ENCODE measurements around the gene PALLD.
"Not testable (repeated sequence)": the region's sequence is repeated elsewhere in the genome, so short reads cannot be mapped to it uniquely, and the experiment has no call there.

The PALLD gene

DNA sequence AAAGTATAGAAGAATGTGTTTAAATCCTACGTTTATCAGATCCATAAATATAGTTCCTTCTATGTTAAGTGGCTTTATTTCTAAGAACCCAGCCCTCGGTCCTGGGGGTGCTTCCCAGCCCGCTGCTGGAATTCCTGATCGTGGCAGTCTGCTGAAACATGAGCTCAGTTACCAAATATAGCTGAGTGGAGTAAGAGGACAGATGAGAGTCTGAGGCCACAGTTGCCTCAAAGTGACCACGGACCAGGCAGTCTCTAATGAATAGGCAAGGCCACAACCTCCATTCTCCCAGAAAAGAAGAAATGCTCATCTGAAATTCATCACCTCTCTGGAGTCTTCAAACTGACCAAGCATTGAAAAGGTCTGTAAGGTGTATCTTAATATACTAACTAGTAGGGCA lies at the start of gene PALLD:
PALLD (plus strand) TSS at position 219 of the 400 bp plus-strand sequence.
- no peak for DNase-seq (ENCODE audit: low spot score)

DNA sequence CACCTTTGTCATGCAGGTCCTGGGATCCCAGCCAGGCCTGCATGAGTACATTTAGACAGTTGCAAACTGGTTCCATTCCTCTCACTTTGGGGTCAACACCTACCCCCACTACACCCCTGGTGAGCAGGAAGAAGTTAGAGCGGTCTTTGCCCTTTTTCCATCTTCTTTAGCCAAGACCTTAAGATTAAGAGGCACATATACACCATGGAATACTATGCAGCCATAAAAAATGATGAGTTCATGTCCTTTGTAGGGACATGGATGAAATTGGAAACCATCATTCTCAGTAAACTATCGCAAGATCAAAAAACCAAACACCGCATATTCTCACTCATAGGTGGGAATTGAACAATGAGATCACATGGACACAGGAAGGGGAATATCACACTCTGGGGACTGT lies 47.8 kb upstream of the PALLD start:
- DNase-seq (ENCODE audit: low spot score), result not testable (repeated sequence)

DNA sequence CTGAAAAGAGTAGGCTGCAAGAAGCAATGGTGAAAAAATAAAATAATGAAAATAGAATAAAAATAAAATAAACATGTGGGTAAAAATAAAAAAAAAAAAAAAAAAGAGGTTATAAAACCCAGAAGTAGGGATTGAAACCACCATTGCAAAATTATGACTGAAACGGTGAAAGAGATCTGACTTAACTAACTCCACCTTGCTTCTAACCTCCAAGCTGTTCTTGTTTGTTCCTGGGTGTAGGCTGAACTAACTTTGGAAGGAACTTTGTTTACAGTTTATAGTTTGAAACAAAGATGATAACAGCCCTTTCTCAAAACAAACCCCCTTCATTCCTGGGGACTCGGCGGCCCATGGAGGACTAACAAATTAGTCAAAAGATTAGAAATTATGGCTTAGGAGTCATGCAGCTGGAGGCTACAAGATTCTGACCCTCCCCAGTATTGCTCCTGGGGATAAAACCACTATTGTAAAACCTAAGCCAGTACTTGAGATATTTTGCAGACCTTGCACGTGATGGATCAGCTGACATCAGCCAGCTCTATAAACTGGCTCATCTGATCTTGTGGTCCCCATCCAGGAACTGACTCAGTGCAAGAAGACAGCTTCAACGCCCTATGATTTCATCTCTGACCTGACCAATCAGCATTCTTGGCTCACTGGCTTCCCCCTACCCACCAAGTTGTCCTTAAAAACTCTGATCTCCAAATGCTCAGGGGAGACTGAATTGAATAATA lies 47.0 kb upstream of the PALLD start:
- peak; percentile 50 for DNase-seq (ENCODE audit: low spot score)

DNA sequence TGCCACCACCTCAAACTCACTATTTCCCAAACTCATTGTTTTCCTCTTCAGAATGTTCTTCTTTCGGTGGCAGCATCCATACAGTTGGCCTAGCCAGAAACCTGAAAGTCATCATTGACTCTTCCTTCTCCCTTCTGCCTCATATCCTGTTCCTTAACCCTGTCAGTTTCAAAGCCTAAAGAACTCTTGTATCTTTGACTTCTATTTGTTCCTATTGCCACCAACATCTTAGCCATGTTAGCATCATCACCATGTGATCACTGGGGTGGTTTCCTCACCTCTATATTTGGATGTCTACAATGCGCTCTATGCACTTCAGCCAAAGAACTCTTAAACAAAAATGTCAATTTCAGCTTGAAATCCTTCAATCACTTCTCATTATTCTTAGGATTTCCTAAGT lies 45.5 kb upstream of the PALLD start:
- peak; percentile 18 for DNase-seq (ENCODE audit: low spot score)

DNA sequence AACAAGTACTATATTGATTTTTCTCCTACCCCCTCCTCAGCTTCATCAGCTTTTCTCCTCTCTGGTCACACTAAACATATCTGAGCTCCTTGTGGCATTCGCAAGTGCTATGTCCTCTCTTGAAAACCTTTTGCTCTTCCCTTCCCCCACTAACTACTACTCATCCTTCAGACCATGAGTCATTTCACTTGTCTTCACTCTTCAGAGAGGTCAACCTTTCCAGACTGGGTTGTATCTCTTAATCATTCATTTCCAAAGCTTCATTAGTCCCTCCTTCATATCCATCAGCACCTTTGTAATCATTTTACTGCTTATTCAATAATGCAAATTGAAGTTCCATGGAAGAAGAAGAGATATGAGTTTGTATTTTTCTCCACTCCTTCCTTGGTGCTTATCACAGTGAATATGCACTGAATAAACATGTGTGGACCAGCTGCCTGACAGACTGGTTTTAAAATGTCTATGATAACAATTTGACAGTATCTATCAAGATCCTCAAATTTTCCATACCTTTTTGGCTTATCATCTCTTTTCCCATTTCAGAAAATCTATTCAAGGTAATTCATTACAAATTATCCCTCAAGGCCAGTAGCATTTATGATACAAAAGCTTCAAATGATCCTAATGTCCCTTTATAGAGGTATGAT lies 45.0 kb upstream of the PALLD start:
- peak; percentile 67 for DNase-seq (ENCODE audit: low spot score)

DNA sequence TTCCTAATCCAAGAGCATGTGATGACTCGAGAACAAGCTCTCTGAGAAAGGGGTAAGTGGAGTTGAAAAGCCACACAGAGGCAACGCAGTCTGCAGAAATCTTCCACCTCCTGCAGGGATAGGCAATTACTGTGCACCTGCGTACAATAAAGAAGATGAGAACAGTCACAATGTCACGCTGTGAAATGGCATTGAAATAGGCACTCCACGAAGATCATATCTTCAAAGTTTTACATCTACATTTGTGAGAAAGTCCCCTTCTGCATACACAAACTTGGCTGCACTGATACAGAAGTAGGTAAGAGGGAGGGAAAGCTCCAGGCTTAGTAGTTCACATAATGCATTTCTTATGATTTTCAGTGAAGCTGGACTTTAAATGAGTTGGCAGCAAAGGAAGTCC lies 43.7 kb upstream of the PALLD start:
- no peak for DNase-seq (ENCODE audit: low spot score)

DNA sequence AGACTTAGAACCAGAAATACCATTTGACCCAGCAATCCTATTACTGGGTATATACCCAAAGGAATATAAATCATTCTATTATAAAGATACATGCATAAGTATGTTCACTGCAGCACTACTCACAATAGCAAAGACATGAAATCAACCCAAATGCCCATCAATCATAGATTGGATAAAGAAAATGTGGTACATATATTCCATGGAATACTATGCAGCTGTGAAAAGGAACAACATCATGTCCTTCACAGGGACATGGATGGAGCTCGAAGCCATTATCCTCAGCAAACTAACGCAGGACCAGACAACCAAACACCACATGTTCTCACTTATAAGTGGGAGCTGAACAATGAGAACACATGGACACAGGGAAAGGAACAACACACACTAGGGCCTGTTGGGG lies 38.6 kb upstream of the PALLD start:
- not testable (repeated sequence) for DNase-seq (ENCODE audit: low spot score)

DNA sequence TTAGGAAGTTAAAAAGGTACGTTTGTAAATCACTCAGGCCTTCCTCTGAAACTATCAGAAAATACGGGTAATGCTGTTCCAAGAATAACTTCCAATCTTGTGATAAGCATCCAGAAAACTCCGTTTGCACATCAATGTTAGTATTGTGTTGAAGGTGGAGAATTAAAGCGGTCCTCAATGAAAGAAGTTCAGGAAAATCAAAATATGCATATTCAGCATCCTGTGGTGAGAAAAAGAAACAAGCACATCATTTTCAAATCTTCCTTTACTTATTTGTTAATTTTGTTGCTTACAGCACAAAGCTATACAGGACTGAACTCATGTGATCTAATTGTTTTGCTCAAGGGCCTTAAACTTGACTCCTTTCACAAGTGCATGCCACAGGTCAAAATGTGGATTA lies 35.0 kb upstream of the PALLD start:
- DNase-seq (ENCODE audit: low spot score), result no peak

DNA sequence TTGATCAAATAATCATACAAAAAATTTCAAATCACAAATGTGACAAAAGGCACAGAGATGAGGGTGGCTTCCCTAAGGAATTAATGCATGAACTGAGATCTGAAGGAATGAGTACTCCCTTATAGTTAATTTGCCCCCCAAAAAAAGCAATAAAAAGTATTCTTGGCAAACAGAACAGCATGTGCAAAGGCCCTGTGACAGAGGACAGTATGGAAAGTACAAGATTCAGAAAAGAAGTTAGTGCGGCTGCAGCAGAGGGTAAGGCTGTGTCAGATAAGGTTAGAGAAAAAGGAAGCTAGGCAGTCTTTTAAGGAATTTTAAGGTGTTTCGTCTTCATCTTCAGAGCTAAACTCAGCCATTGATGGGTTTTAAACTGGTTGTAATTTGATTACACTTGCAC lies 23.9 kb upstream of the PALLD start:
- DNase-seq (ENCODE audit: low spot score), result no peak

DNA sequence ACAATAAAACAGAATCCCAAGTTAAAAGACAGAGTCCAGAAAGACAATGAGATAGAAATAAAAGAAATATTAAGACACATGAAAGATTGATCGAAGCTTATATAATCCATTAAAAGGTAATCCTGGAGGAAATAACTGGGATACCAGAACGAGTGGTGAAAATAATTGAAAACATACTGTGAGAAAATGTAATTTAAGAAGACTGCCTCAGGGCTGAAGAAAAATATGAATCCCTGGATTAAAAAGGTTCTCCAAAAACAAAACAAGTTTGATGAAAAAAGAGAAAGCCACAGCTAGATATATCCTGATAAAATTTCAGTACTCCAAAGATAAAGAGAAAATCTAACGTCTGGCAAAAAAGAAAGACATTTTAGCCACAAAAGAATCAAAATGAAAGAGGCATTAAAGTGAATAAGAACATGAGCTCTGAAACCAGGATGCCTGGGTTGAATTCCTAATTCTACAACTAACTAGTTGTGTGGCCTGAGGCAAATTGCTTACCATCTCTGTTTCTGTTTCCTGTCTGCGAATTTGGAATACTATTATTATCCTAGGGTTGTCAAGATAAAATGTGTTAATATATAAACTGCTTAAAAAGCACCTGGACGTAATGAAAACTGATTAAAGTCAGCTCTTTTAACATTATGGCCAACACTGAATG lies 22.1 kb upstream of the PALLD start:
- DNase-seq (ENCODE audit: low spot score), result no peak

DNA sequence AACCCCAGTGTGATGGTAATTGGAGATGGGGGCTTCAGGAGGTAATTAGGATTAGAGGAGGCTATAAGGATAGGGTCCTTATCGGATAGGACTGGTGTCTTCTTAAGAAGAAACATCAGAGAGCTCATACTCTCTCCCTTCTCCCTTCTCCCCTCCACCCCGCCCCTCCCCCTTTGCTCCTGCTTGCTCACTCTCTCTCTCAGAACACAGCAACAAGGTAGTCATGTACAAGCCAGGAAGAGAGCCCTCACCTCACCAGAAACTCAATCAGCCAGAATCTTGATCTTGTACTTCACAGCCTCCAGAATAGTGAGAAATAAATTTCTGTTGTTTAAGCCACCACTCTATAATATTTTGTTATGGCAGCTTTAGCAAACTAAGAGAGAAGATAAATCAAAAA lies 21.1 kb upstream of the PALLD start:
- peak; percentile 28 for DNase-seq (ENCODE audit: low spot score)

DNA sequence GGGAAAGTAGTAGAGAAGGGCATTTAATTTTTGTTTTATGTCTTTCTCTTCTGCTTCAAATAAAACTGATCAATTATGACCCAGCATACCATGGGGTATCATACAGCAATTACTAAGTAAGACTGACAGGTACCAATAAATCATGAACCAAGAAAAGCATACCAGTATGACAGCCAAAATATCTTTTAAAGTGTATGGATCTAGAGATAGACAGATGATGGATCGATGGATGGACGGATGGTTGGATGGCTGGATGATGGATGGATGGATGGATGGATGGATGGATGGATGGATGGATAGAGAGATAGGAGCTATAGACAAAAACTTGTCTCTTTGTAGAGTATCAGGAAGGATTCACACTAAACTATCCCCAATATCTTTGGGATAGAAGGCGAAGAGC lies 18.0 kb upstream of the PALLD start:
- DNase-seq (ENCODE audit: low spot score), result no peak

DNA sequence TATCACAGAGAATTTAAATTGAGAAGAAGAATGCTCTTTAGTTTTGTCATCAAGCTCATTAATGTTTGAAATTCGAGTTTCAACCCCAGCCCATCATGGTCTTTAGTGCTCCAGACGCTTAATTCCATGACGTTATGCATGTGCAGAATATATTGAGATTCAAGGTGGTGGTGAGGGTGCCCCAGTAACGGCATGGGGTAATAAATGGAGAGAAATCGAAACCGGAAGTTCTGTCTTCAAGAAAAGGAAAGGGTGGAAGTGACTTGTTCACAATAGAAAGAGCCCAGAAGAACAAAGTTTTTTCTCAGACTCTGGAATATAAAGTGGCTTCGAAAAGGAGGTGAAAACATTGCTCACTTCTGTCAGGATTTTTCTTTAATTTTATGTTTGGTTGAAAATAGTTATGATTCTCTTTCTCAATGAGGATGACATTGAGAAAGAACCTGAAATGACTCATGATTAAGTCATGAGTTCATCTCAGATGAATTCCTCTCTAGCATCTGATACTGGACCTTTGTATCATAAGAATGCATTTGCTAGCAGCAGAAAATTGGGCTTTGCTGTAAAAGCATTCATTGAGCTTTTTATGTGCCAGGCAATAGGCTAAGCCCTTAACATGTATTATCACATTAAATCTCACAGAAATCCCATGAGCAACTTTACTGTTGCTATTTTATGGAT lies 15.8 kb upstream of the PALLD start:
- DNase-seq (ENCODE audit: low spot score), result peak; percentile 88

DNA sequence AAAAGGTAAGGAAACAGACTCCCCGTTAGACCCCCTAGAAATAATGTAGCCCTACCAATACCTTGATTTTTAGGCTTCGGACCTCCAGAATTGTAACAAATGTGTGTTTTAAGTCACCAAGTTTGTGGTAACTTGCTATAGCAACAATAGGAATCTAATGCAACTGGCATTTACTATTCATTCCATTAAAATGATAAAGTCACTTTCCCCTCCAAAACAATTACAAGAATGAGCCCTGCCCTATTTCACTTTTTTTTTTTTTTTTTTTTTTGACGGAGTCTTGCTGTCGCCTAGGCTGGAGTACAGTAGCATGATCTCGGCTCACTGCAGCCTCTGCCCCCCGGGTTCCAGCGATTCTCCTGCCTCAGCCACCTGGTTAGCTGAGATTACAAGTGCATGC lies 13.0 kb upstream of the PALLD start:
- DNase-seq (ENCODE audit: low spot score), result no peak

DNA sequence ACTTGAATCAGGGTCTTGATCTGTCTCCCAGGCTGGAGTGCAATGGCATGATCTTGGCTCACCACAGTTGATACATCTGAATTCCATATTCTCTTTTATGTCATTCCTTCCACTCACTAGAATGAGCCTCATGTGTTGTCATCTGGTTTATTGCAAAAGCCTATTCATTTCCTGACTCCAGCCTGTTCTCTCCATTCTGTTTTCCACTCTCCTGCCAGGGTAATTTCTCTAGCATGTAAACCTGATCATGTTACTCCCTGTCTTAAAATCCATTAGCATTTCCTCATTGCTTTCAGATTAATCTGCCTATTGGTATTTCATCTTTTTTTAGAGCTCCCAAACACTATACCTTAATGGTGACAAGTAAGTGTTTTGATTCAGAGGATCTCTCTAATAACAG lies 12.2 kb upstream of the PALLD start:
- no peak for DNase-seq (ENCODE audit: low spot score)

DNA sequence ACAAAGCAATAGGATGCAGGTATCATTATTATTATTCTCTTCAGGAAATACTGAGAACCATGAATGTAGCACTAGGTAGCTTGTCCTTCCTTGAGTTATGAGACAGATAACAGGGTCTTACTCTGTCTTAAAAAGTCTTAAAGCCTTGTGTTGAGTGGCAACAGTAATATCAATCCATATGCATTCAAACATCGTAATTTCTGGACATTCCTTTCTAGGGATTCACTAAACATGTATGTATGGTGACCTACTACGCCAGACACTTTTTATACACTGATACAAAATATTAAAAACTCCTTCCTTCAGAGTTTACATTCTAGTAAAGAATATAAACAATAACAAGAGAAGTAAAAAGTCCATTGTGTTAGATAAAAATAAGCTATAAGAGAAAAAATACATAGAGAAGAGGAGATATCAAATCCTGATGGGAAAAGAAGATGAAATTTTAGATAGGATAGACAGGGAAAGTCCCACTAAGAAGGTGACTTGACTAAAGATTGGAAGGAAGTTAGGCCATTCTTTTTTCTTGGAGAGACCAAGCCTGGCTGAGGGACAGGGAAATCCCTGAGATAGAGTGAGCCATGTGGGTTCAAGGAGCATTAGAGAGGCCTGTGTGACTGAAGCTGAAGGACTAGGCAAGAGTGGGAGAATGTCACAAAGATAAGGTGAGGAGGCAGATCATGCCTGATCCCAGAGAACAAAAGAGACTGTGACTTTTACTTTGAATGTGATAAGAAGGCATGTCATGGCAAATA lies 11.5 kb upstream of the PALLD start:
- no peak for DNase-seq (ENCODE audit: low spot score)

DNA sequence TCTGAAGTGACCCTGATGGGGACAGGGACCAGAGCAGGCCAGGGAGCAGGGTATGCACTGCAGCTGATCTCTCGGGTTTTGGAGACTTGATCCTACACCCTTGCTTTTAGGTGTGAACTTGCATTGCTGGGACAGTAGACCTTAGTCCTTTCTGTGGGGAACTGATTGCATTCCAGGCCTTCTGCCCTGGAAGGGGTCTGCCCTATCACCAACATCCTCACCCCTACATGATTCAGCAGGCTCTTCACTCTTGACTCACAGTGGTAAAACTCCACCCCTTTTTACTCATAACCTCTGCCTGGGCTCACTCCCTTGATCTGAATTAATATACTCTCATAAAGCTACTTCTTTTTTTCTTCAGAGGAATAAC lies 10.0 kb upstream of the PALLD start:
- DNase-seq (ENCODE audit: low spot score), result peak; percentile 56

DNA sequence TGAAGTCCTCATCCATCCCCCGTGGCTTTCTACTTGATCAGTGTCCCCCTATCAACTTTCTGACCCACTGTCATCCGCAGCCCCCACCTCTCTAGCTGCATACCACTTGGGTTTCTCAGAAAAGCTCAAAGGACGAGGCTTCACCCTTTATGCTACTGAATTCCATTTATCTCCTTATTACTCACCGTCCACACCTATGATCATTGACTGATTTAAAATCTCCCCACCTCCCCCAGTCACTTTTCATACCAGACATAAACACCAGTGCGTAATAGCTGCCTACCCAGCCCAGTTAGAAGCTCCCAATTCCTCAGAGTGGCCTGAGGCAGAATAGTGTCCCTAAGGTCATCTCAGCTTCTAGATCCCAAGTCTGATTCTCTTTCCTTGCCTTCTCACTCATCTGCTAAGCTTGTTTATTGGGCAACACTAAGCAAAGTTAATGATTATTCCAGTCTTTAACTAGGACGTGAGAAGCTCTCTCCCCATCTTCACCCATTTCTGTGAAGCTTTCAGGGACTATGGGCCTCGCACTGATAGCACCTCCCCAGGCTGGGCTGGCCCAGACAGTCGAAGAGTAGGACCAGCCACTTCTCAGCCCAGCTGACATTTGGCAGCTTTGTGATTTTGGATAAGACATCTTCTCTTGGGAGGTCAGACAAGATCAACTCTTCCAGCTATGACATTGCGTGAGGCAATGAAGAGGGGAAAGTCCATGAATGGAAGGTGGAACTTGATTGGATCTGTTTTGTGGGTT lies 9.4 kb upstream of the PALLD start:
- DNase-seq (ENCODE audit: low spot score), result no peak

DNA sequence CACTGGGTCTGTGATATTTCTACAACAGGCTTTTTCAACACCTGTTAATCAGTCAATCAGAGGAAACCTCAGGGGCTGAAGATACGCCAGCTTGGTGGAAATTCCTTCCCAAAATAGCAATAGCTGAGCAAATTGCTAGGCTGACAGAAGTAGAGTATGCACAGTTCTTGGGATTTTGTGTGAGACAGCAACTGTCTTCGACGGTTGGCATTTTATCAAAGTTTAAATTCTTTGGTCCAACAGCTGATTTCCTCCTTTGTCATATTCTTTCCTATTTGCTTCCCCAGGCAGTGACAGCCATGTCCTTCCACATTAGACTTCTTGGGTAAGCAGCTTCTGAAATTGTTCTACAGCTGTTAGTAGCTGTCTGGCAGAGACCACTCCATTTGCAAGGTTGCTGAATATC lies 8.0 kb upstream of the PALLD start:
- no peak for DNase-seq (ENCODE audit: low spot score)

DNA sequence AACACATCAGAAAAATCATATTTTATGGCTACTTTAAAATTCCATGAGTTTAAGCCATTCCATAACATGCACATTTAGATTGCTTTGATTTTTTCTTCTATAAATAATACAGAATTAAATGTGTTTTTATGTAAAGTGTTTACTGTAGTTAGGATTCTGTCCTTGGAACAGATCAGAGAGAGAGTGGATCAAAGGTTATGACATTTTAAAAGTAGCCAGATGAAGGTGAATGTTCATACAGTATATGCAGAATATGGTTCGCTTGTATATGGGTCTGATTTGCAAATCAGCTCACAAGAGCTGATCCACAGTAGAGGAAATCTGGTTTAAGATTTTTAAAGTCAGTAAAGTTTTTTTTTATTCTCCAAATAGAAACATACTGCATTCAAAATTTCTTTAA lies 7.2 kb upstream of the PALLD start:
- no peak for DNase-seq (ENCODE audit: low spot score)

DNA sequence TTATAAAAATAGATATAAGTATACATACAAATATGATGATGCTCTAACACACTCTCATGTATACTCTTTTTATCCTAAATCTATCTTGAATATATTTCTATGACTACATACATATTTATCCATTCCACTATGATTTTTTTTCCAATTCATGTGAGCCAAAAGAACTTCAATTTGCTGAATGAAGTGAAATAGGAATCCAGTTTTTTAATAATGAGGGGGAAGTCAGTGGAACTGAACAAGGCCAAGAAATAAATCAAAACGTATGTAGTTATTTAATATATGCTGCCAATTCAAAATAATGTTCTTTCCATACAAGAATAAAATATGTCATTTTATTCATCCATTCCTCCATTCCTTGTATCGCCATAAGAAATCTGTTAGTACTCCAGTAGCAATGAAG lies 6.1 kb upstream of the PALLD start:
- no peak for DNase-seq (ENCODE audit: low spot score)
